DOHH2 (cell line): Measurements from ENCODE around the gene S100P.

ENCODE experiments used
- CTCF ChIP-seq: fragments of 200-600 bp; sonication (generic); IDR thresholded peaks from one replicate; pipeline ENCODE4 v1.5.1; 2014; ENCODE audit warnings: antibody characterized with exemption, mild to moderate bottlenecking, low read depth, low read length; ENCODE audit not compliant: poor library complexity, severe bottlenecking
- EZH2phosphoT487 ChIP-seq: fragments of 200-600 bp; sonication (generic); IDR thresholded peaks from 2 replicates; pipeline ENCODE4 v1.6.1; 2017; ENCODE audit warnings: borderline replicate concordance, mild to moderate bottlenecking, antibody characterized with exemption, low read length, moderate library complexity, mixed read lengths

GRCh38 chr4:6647582-6648230, 46.0 kb upstream of the S100P start:
- TF ChIP-seq CTCF (no peak), EZH2phosphoT487 (no peak)
